Hematopoietic multipotent progenitor cell treated with erythropoietin and hydrocortisone succinate and interleukin-3 and kit ligand, for 8 days (in vitro differentiated cells): ENCODE results near the gene SEMA5A.

Source experiments
- DNase-seq: peaks from one replicate; pipeline ENCODE4 v3.0.0-alpha.2; 2015

The SEMA5A gene

DNA sequence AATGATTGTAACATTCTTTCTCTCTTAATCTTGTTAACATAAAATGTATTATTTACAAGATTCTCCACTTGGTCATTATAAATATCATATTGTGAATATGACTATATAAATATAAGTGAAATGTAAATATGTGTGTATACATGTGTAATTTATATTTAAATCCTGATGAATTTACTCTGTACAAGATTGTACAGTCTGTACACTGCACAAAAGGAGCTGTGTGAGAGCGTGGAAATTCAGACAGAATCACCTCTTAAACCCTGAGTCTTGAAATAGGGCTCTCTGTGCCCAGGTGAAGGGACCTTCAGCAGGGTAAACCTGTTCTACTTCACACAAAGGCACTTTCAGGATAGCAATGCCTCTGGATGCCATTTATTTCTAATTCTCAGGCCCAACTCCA lies 456.0 kb downstream of the SEMA5A start:
- DNase-seq = no peak

DNA sequence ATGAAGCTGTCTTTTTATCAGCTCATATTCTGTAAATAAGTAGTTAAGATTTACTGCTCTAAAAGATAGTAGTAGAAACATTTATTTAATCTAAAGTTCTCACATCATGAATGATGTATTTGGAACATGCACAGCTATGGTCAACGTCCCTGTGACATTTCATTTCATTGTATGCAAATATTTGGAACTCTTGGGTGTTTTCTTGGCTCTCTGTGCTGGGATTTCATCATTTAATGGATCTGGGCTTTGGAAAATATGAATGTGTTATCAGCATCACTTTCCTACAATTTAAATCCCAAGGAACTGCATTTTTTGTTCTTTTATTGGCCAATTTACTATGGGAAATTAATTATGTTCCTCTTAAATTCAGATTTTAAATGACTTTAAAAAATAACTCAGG lies 462.9 kb downstream of the SEMA5A start:
- DNase-seq = no peak

GRCh38 chr5:9072701-9073100 lies 473.2 kb downstream of the SEMA5A start:
- DNase-seq = no peak

DNA sequence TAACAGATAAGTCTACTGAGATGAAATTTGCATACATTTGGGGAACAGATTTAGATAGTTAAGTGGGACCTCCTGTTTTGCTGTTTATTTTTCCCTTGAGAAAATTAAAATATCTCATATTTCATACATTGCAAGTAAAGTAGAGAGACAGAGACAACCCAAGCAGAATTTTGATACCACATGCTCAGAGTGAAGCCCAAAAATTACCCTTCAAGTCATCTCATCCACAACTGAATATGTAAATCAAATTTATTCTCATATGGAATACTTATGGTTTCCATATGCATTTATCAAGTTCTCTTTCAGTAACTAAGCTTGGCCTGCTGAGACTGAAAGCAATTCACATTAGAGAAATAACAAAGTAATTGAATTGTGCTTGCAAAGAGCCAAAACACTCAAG lies 474.4 kb downstream of the SEMA5A start:
- no peak for DNase-seq

- no peak for DNase-seq
These were observed 474.8 kb downstream of the SEMA5A start for GRCh38 chr5:9071074-9071473.

GRCh38 chr5:9069650-9070049 lies 476.2 kb downstream of the SEMA5A start:
- DNase-seq = no peak

GRCh38 chr5:9067154-9067553 lies 478.7 kb downstream of the SEMA5A start:
- DNase-seq = no peak

DNA sequence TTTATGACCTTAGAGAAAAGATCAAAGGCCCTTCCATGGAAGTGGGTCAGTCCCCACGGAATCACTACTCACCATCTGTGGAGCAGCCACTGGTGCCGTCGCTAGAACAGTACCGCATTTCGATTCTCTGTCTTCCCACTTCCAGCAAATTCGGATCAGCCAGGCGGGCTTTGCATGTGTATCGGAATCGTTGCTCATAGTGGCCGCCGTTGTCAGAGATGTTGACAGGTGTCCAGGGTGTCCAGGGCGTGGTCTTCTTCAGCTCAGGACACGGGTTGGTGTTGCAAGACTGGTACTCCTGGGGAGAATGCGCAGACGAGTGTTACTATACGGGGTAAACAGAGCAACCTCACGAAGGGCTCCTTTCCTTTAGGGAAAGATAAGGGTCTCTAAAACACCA lies 479.5 kb downstream of the SEMA5A start:
- DNase-seq = no peak

- DNase-seq = no peak
These were observed 482.1 kb downstream of the SEMA5A start for GRCh38 chr5:9063615-9064245.

GRCh38 chr5:9062873-9063272 lies 483.0 kb downstream of the SEMA5A start:
- no peak for DNase-seq

DNA sequence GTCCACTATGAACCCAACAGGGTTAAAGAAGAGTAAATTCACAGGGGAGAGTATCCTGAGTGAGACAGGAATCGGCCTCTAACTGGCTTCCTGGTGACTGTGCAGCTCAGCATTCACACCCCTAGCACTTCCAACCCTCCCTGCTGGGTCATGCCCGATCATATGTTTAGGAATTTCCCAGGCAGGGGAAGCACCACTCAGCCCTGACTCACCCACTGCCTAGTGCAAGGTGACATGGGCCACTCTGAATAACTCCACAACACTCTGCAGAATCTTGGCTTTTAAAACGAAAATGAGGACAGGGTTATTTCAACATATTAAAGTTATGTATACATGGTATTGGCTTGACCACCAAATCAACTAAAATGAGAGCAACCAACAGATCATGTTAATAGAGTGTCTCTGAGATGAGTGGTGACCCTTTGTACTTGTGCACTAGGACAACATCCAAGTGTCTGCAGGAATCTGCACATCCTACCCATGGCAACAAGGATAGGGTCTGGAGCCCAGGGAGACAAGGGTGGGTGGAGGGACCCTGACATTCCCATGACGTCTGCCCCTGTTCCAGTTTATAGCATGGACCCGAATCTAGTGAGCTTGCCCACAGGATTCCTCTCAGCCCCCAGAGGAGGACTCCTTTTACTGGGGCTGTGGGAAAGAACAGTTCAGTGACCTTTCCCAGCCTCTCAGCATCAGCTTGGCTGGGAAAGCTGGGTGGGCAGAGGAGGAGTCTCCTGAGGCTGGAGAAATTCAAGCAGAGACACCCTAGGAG lies 485.8 kb downstream of the SEMA5A start:
- DNase-seq = no peak

- no peak for DNase-seq
These were observed 487.2 kb downstream of the SEMA5A start for GRCh38 chr5:9058666-9059065.

DNA sequence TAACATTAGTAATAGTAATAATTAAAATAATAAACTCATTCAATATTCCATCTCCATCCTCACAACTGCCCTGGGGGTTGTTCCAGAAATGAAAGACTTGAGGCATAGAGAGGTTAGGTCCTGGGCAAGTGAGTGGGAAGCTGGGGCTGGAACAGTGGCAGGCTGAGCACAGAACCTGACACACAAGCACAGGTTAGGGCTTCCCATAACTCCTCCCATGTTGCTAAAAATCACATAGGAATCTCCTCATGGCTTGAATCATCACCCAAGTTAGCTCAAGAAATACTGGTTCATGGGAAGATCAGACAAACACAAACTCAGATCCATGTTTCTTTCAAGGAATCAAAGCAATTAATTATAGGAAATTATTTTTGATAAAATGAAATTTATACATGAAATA lies 487.7 kb downstream of the SEMA5A start:
- DNase-seq = no peak

- DNase-seq = no peak
These were observed 488.4 kb downstream of the SEMA5A start for GRCh38 chr5:9057406-9058000.

DNA sequence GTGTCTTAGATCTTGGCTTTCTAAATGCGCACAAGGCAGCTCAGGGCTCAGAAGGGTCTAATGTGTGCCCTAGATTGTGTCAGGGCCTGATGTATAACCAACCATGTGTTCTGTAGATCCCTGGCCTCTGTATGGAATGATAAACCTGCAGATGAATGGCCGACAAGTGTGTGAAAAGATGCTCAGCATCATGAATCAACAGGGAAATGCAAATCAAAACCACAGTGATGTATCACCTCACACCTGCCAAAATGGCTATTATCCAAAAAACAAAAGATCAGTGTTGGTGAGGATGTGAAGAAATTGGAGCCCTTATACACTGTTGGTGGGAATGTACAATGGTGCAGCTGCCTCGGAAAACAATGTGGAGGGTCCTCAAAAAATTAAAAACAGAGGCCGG lies 489.8 kb downstream of the SEMA5A start:
- DNase-seq = no peak

DNA sequence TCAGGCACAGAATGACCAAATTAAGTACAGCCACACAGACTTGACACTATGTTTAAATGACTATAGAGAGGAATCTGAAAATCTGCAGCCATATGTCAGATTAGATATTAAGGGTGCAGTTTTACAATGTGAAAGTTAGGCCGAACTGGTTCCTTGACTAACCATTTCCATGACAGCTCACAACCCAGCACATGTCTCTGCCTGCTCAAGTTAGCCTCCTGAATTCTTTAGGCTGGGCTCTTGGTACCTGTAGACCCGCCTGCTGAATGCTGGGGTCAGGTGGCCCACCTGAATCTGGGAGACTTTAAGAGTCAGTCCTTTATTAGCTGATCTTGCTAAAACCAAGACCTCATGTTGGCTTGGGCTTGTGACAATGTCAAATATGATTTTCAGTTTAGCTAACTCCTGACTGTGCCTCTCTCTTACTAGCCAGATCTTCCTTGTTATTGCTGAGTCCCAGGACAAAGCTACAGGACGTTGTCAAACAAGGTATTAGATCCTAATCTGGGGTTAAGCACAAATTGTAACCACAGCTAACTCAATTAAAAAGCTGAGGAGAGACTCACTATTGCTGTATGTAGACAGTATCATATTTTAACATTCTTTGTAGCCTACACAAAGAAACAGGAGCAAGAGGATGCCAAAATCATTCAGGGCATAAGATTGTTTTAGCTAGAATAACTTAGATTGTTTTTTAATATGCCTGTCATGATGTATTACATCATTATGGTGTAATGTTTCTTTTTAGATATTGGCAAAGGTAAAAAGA lies 490.9 kb downstream of the SEMA5A start:
- DNase-seq = no peak

DNA sequence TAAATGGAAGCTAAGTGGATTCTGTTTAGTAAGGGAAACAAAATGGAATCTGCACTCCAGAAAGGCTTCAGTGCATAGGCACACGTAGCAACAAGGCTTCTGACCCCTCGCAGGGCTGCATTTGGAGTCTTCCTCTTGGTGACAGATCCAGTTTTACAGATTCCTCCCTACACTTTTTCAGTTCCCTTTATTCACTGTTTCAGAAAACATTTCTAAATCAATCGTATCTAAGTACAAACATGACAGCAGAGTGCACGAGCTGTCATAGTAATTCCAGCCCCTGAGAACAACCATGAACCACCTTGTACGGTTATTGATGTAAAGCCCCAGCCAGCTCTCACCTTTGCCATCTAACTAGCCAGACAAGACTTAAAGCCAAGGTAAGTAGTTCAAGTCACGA lies 491.6 kb downstream of the SEMA5A start:
- no peak for DNase-seq

DNA sequence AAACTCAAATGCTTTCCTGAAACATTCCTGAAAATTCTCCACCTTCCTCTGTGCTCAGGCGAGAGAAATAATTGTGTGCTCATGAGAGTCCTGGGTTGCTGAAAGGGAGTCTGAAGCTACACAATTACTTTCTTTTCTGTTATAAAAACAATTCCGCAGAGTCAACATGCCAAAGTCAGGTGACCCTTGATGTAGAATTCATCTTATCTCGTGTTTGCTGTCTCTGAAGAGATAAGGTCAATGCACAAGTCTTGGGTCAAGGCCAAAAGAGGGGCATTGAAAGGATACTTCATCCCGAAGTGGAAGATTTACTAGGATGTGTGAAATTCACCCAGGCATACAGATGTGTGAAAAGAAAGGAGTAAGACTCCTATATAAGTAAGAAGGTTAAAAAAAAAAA lies 493.5 kb downstream of the SEMA5A start:
- no peak for DNase-seq

DNA sequence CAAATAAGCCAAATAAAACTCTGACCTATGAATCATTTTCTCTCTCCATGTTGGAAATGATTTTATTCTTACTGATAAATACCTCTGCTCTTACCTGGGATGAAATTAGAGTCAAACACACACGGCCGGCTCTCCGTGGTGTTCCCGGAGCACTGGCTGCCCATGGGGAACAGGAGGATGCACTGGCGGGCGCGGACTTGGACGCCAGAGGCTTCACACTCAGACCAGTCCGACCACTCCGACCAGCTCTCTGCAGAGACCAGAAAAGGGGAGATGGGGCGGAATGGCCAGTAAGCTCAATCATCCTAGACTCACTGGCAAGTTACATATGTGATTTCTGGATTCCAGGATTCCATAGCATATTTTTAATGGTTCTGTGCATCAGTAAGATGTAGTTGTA lies 494.1 kb downstream of the SEMA5A start:
- DNase-seq = no peak

DNA sequence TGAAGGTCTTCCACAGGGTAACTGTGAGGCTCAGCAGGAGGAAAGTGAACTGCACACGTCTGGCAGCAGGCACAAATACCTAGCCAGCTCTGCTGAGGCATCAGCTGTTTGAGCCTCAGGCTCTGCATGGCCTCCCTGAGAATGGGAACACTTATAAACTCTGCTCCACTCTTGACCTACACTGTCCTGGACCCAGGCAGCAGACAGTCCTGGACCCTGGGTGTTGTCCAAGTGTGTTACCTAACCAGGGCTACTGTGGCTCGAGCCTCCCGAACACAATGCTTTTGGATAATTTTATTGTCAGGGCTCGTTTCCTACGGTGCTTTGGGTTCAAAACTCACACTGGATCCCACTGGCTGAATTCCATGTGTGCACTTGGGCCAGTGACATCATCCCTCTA lies 497.9 kb downstream of the SEMA5A start:
- no peak for DNase-seq

- DNase-seq = no peak
These were observed 499.0 kb downstream of the SEMA5A start for GRCh38 chr5:9046756-9047481.

DNA sequence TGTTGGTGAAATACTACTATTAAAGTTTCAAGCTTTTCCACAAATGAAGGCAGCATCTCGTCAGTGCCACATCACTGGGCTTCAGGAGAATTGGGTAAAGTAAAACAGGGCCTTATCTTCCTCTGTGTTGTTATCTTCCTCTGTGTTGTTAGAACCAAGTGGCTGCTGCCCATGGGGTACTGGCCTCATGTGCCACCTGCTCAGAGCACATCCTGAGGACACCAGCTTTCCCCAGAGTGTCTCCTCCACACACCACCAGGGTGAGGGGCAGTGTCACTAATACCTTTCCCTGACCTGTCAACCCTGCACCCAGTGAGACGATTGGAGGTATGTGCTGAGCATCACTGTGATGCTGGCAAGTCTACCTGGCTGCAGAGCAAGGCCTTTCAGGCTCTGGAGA lies 499.9 kb downstream of the SEMA5A start:
- no peak for DNase-seq

GRCh38 chr5:9042241-9042640 lies 503.6 kb downstream of the SEMA5A start:
- DNase-seq = no peak
